ENCODE results near the gene SMARCAD1. TPM values are rescaled to one million over a fixed set of nuclear protein-coding genes. Genes with fewer than 3 reads are reported as not detected.

Gene SMARCAD1, protein sequence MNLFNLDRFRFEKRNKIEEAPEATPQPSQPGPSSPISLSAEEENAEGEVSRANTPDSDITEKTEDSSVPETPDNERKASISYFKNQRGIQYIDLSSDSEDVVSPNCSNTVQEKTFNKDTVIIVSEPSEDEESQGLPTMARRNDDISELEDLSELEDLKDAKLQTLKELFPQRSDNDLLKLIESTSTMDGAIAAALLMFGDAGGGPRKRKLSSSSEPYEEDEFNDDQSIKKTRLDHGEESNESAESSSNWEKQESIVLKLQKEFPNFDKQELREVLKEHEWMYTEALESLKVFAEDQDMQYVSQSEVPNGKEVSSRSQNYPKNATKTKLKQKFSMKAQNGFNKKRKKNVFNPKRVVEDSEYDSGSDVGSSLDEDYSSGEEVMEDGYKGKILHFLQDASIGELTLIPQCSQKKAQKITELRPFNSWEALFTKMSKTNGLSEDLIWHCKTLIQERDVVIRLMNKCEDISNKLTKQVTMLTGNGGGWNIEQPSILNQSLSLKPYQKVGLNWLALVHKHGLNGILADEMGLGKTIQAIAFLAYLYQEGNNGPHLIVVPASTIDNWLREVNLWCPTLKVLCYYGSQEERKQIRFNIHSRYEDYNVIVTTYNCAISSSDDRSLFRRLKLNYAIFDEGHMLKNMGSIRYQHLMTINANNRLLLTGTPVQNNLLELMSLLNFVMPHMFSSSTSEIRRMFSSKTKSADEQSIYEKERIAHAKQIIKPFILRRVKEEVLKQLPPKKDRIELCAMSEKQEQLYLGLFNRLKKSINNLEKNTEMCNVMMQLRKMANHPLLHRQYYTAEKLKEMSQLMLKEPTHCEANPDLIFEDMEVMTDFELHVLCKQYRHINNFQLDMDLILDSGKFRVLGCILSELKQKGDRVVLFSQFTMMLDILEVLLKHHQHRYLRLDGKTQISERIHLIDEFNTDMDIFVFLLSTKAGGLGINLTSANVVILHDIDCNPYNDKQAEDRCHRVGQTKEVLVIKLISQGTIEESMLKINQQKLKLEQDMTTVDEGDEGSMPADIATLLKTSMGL
- total RNA-seq = 10 to 100 TPM; 15.6 to 27.2 (median 20.2) TPM

DNA sequence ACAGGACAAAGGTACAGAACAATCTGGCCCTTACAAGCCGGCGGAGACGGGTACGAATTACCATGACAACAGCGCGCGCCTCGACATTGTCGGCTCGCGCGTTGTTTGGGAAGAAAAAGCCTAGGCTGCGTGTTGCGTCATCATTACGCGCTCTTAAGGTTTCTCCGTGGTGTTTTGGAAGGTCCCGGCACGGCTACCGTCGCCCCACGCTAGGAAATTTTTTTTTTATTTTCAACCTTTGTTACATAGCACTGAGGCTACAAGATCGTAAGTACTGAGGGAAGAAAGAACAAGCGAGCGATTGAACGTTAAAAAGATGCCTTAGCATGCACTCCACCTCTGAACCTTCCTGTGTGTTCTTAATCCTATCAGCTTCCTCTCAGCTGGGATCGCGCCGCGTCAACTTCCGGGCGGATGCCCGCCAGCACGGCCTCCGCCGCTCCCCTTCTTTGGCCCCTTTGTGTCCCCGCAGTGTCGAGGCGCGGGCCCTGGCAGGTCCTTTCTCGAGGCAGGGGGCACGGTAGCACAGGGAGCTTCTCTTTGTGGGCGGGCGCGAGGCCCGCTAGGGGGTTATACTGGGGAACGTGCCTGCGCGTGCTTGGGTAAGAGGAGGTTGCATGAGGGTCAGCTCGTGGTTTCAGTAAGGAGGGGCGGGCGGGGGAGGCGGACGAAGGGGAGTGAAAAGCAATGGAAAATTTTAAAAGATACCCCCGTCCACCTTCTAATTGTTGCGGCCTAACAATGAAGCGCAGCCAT is at the start of gene SMARCAD1:
Gene SMARCAD1 (plus strand): TSS at position 397 of the 756 bp plus-strand sequence. CDS start 530 bp downstream, outside the sequence.
- Histone ChIP-seq H3K27ac (peak within 1 kb of the TSS; percentile 73 to 91 (median 84)), H3K4me1 (peaks cover 0 to 16% (median 3%) of the 10 kb centered on the region in 4 donors), H3K36me3 (peaks cover 0 to 10% (median 0%) of the 10 kb centered on the region in 3 donors), H3K9me3 (no peaks in the 10 kb centered on the region), H3K27me3 (no peaks in the 10 kb centered on the region), H3K4me3 (peak within 1 kb of the TSS; percentile 65 to 78 (median 70))
- DNase-seq = peak; percentile 85 to 95 (median 90)
- TF ChIP-seq POLR2A (IDR thresholded peaks at IDR 0.05) = peak; percentile 29 to 32
- TF ChIP-seq, protein P1, sequence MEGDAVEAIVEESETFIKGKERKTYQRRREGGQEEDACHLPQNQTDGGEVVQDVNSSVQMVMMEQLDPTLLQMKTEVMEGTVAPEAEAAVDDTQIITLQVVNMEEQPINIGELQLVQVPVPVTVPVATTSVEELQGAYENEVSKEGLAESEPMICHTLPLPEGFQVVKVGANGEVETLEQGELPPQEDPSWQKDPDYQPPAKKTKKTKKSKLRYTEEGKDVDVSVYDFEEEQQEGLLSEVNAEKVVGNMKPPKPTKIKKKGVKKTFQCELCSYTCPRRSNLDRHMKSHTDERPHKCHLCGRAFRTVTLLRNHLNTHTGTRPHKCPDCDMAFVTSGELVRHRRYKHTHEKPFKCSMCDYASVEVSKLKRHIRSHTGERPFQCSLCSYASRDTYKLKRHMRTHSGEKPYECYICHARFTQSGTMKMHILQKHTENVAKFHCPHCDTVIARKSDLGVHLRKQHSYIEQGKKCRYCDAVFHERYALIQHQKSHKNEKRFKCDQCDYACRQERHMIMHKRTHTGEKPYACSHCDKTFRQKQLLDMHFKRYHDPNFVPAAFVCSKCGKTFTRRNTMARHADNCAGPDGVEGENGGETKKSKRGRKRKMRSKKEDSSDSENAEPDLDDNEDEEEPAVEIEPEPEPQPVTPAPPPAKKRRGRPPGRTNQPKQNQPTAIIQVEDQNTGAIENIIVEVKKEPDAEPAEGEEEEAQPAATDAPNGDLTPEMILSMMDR (IDR thresholded peaks at IDR 0.05) = peak in 1 of 6 experiments; percentile 5

DNA sequence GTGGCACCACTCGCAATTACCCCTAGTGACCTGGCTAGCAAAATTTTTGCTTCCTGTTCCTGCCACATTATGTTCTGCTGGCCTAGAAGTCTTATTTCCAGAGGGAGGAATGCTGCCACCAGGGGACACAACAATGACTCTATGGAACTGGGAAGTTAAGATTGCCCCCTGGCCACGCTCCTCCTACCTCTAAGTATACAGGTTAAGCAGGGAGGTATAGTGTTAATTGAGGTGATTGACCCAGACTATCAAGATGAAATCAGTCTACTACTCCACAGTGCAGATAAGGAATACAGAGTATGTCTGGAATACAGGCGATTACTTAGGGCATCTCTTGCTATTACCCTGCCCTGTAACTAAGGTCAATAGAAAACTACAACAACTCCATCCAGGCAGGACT is 48.8 kb upstream of the SMARCAD1 start:
- Histone ChIP-seq H3K27ac (no peak overlapping the region), H3K9me3 (no peaks in the 10 kb centered on the region), H3K4me3 (no peak overlapping the region), H3K27me3 (no peaks in the 10 kb centered on the region), H3K36me3 (no peaks in the 10 kb centered on the region), H3K4me1 (no peaks in the 10 kb centered on the region)
- no peak for DNase-seq
- TF ChIP-seq, protein P1 (IDR thresholded peaks at IDR 0.05) = no peak
- TF ChIP-seq POLR2A (IDR thresholded peaks at IDR 0.05) = no peak

DNA sequence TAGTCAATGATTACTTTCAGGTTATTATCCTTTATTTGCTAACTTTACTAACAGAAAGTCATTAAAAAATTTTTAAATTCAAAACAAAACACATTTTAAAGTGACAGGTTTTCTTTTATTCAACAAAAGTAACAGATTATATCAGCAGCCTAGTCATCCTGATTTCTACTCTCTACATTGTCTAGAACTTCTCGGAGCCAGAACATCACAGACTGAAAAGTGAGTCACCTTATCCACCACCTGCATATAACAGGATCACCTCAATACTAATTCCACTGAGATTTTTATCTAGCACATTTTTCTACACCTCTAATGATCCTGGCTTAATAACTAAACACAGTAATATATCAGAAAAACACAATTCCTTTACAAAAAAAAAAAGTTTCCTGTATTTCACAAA is 47.9 kb upstream of the SMARCAD1 start:
- H3K36me3 ChIP-seq = no peaks in the 10 kb centered on the region
- no peaks in the 10 kb centered on the region for H3K4me1 ChIP-seq
- TF ChIP-seq POLR2A (IDR thresholded peaks at IDR 0.05) = no peak
- TF ChIP-seq, protein P1 (IDR thresholded peaks at IDR 0.05) = no peak
- H3K4me3 ChIP-seq = no peak overlapping the region
- no peaks in the 10 kb centered on the region for H3K9me3 ChIP-seq
- H3K27ac ChIP-seq = no peak overlapping the region
- no peaks in the 10 kb centered on the region for H3K27me3 ChIP-seq
- DNase-seq = no peak

DNA sequence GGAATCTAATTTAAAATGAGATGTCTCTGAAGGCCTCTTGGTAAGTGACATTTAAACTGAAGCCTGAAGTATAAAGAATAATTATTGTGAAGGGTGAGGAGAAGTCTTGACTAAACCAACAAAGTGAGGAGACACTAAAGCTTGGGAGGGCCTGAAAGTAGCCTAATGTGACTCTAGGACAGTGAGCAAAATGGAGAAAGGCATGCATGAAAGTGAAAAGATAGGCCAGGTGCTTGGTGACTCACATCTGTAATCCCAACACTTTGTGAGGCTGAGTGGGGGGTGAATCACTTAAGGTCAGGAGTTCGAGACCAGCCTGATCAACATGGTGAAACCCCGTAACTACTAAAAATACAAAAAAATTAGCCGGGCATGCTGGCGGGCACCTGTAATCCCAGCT is 46.9 kb upstream of the SMARCAD1 start:
- no peak overlapping the region for H3K27ac ChIP-seq
- TF ChIP-seq, protein P1 (IDR thresholded peaks at IDR 0.05) = no peak
- TF ChIP-seq POLR2A (IDR thresholded peaks at IDR 0.05) = no peak
- no peak overlapping the region for H3K4me3 ChIP-seq

DNA sequence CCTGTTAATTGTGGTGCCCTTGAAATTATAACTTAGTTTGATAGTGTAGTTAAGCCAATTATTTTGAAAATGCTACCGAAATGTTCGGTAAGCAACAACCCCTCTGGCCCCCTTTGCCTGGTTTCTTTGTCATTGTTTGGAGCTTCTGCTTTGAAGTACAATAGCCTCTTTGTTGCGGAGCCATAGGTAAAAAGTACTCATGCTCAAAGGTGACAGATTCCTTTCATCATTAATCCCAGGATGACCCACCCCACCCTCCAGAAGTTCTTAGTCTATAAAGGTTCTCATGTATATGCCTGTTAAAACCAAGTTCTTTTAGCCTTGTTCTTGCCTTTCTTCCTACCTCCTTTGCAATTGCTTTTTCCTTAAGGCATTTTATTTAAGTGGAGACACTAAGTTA is 42.4 kb upstream of the SMARCAD1 start:
- Histone ChIP-seq H3K36me3 (no peaks in the 10 kb centered on the region), H3K27me3 (no peaks in the 10 kb centered on the region)

More for the DNA sequence above, 46.9 kb upstream of the SMARCAD1 start:
- no peaks in the 10 kb centered on the region for H3K36me3 ChIP-seq
- DNase-seq = no peak
- no peaks in the 10 kb centered on the region for H3K9me3 ChIP-seq
- no peaks in the 10 kb centered on the region for H3K4me1 ChIP-seq
- no peaks in the 10 kb centered on the region for H3K27me3 ChIP-seq

More for the DNA sequence above, 42.4 kb upstream of the SMARCAD1 start:
- TF ChIP-seq, protein P1 (IDR thresholded peaks at IDR 0.05) = no peak
- no peak for TF ChIP-seq POLR2A (IDR thresholded peaks at IDR 0.05)
- DNase-seq = no peak
- Histone ChIP-seq H3K27ac (no peak overlapping the region), H3K4me3 (no peak overlapping the region), H3K9me3 (no peaks in the 10 kb centered on the region), H3K4me1 (no peaks in the 10 kb centered on the region)

Measured in Peyer's patch (tissue), 4 donors.